GM04504 (cell line): ENCODE data around the gene CNTNAP2.
A peak's percentile ranks its signal among the peaks of the same experiment; 100 is the strongest.
"Not testable (repeated sequence)": the region's sequence is repeated elsewhere in the genome, so short reads cannot be mapped to it uniquely, and the experiment has no call there.

Experiments
- DNase-seq: peaks from one replicate; pipeline ENCODE4 v3.0.0-alpha.2; 2012; ENCODE audit warnings: low read depth

The CNTNAP2 gene

GRCh38 chr7:148265896-148266295, 2149.3 kb downstream of the CNTNAP2 start:
- DNase-seq: no peak

DNA sequence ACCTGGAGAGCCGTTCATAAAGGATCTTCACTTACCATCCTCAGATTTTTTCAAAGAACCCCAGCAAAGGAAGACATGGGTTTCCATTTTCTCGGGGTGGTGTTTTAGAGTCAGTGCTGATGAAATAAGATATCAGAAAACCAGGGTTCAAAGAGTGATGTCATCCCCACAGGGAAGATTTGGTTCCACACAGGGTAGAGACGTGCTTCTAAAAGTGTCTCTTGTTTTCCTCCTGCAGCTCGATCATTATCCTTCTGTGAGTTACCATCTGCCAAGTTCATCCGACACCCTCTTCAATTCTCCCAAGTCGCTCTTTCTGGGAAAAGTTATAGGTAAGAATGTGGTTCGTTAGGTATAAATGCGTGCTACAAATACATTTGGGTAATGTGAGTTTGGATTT, 2150.2 kb downstream of the CNTNAP2 start:
- DNase-seq: no peak

DNA sequence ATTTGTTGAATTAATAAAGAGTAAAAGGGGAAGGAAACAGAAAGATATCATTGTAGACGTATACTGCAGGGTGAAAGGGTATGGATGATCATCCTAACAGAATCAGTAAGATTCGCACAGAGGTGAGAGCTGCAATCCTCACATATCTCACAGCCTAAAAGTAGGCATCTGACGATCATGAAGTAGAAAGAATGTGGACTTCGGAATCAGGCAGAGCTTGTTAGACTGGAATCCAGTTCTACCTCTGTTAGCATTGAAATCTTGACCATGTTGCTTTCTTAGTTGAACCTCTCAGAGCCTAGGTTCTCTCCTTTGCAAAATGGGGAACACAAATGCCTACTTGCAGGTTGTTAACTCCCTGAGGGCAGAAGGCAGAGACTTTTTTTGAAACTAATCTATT, 2154.0 kb downstream of the CNTNAP2 start:
- DNase-seq: no peak

GRCh38 chr7:148274118-148274517, 2157.5 kb downstream of the CNTNAP2 start:
- DNase-seq: no peak

DNA sequence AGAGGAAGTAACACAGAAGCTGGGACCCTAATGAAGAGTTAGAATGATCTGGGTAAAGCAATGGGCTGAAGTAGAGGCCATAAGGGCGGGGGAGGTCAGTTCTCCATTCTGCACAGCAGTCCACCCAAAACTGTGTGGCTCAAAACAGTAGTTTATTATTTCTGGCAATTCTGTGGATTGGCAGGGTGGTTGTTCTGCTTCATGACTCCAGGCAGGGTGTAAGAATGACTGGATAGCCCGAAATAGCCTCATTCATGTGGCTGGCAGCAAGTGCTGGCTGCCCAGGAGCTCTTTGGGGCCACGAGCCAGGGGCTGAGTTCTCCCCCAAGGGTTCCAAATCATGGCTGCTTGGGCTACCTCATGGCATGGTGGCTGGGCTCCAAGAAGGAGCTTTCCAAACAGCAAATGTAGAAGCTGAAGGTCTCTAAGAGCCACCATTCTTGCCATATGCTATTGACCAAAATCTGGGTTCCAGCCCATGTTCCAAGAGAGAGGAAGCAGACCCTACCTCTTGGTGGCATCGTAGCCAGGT, 2158.8 kb downstream of the CNTNAP2 start:
- DNase-seq: no peak

GRCh38 chr7:148276314-148277041, 2159.9 kb downstream of the CNTNAP2 start:
- no peak for DNase-seq

GRCh38 chr7:148277042-148277660, 2160.6 kb downstream of the CNTNAP2 start:
- no peak for DNase-seq

DNA sequence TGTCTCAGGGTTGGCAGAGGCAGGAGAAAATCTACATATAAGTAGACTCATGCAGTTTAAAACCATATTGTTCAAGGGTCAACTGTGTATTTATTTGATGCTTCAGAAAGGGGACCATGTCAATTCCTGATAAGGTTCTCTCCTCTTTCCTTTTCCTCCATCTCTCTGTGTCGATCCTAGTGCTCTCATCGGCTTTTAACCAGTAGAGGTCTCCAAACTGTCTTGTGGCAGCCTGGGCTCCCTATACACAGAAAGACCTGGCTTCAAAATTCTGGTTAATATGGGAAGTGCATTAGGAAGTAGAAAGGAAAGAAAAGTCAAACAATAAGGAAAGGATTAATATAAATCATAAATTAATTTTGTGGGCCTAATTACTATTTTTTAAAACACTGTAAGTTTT, 2169.5 kb downstream of the CNTNAP2 start:
- DNase-seq: no peak

DNA sequence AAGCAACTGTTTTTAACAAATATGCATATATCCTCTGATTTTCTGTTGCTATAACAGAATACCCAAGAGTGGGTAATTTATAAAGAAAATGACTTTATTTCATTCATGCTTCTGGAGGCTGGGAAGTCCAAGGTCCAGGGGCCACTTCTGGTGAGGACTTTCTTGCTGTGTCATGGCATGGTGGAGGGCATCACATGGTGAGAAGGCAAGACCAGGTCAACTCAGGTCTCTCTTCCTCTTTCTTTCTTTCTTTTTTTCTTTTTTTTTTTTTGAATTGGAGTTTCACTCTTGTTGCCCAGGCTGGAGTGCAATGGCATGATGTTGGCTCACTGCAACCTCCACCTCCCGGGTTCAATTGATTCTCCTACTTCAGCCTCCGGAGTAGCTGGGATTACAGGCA, 2170.9 kb downstream of the CNTNAP2 start:
- DNase-seq: no peak

DNA sequence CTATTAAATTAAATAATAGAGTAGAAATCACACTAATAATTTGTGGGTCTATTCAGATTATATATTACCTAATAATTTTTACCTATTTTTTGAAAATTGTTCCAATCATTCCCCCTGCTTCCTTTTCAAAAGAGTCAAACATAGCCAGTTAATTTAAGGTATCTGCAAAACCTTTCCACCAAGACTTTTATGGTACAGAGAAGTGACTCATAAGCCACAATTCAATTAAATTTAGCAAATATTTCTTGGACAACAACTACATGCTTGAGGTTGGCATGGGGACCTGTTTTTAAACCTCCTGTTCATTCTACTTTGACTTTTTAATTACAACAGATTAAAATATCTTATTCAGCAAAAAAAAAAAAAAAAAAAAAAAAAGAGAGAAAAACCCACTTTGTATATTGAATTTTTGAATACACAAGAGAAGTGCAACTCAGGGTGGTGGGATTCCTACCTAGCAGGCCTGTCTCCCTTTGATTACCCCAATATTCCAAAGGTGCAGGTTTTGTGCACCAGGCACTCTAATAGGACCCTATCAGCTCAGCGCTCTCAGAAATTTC, 2172.1 kb downstream of the CNTNAP2 start:
- DNase-seq: no peak

GRCh38 chr7:148289630-148290029, 2173.0 kb downstream of the CNTNAP2 start:
- no peak for DNase-seq

GRCh38 chr7:148290538-148290937, 2173.9 kb downstream of the CNTNAP2 start:
- DNase-seq: no peak

DNA sequence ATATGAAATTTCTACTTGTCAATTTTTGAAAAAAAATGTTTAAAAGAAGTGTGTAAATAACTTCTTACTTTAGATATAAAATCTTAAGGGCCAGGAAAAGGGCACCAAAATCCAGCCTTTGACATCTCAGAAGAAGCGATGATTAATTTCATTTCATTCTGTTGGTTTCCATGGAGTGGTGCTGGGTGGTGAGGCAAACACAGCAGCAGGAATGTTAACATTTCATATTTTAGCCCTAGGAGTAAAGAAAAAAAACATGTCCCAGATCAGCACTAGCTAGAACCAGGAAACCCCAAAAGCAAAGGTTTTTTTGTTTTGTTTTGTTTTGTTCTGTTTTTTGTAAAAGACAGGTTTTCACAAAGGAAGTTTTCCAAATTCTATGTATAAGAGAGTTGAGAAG, 2175.2 kb downstream of the CNTNAP2 start:
- no peak for DNase-seq

GRCh38 chr7:148296994-148297644, 2180.5 kb downstream of the CNTNAP2 start:
- DNase-seq: no peak

- DNase-seq: not testable (repeated sequence)
Measured at GRCh38 chr7:148298768-148299167, 2182.2 kb downstream of the CNTNAP2 start.

GRCh38 chr7:148299350-148300276, 2183.0 kb downstream of the CNTNAP2 start:
- no peak for DNase-seq

GRCh38 chr7:148302436-148302835, 2185.8 kb downstream of the CNTNAP2 start:
- not testable (repeated sequence) for DNase-seq

DNA sequence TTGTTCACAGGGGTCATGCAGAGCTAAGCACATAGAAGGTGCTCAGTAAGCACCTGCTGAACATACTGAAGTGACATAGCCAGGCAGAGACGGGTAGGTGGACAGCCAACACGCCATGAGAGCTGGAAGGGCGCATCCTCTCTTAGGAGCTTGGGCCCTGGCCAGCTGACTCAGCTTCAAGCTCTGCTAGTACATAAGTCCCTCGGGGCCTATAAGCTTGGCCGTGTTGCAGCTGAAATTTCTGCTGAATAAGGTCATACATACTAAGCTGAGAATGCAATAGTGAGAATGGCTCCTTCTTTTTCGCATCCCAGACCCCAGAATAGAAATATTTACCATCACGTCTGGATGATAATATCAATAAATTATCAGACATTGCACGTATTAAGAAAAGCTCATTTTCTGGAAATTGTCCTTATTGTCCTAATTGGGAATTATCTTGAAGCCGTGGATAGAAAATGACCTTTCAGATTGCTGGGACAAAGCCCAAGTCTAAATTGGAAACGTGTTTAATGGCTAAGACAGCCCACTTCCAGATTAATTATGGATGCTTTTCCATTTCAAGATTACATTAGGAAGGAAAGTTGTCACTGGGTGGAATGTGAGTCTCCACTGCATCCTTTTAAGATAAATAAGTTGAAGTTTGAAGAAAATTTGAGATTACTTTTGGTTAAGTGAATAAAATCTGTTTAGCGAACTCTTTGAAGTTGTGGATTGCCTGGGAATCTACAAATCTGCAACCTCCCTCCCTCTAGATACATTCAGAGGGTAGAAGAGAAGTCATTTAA, 2186.9 kb downstream of the CNTNAP2 start:
- peak; percentile 22 for DNase-seq

- DNase-seq: no peak
Measured at GRCh38 chr7:148304083-148304335, 2187.4 kb downstream of the CNTNAP2 start.

- DNase-seq: no peak
Measured at GRCh38 chr7:148304456-148304855, 2187.9 kb downstream of the CNTNAP2 start.

DNA sequence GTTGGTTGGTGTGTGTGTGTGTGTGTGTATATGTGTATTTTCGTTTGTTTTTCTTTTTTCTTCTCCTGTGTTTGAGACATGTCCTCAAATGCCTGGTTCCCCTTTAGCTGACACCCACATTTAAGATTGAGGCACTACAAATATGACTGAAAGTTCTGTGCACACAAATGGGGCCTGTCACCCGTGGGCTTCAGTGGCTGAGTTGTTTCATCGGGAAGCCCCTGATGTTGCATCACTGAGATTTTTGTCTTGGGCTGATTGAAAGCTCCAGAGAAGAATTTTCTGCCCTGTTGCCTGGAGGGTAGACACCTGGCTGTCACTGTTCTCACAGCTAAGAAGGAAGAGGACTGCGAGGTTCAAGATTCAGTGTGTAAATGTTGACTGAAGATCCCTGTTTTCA, 2190.2 kb downstream of the CNTNAP2 start:
- no peak for DNase-seq
